Epithelial cell of proximal tubule (primary cell): ENCODE results near the gene PPM1L. TPM values are rescaled to one million over a fixed set of nuclear protein-coding genes. Genes with fewer than 3 reads are reported as not detected.

ENCODE experiments used
- DNase-seq: peaks from one replicate; pipeline ENCODE4 v3.0.0-alpha.2; 2011; ENCODE audit warnings: low read depth
- H3K4me3 ChIP-seq: 2 replicates; pipeline ENCODE4 v1.5.1; 2011; ENCODE audit warnings: low read depth, mild to moderate bottlenecking, low read length
- CTCF ChIP-seq: conservative IDR thresholded peaks from 2 replicates; pipeline ENCODE4 v1.5.1; 2012; ENCODE audit warnings: low read depth, mild to moderate bottlenecking, low read length
- total RNA-seq: library from RNA; depleted of rRNA; stranded (reverse); fragments of >200 nt; gene quantifications from 2 replicates; pipeline ENCODE4 v1.2.3, GENCODE V29; 2015

PPM1L gene
- total RNA-seq, 1 donor from 2014 or later = 3.2 TPM

DNA sequence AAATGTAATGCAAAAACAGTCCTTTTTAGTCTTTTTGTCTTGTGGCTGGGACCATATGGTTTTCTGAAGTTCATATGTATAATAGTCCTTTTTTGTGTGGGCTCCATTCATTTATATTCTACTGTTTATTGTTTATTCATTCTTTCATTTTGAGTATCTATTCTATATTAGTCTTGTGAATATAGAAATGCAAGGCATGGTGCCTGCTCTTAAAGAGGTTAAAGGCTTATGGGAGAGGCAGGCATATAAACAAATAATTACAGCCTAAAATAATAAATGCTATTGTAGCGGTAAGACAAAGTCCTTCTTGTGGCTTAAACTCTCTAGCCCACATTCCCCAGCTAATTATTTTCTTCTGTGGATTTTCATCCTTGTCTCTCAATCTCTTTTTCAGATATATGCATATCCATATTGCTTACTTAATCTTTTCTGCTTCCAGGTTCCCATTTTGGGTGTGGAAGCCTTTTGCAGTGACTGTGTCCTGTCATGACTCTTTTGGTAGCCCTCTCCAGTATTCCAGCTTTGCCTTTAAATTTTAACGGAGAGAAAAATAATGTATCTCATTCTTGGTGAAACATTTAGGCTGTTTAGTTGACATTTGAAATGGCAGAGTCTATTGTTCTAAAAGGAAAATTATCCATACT is 101.6 kb downstream of the PPM1L start:
- no peak for TF ChIP-seq CTCF
- DNase-seq = no peak
- H3K4me3 ChIP-seq = no peak overlapping the region

DNA sequence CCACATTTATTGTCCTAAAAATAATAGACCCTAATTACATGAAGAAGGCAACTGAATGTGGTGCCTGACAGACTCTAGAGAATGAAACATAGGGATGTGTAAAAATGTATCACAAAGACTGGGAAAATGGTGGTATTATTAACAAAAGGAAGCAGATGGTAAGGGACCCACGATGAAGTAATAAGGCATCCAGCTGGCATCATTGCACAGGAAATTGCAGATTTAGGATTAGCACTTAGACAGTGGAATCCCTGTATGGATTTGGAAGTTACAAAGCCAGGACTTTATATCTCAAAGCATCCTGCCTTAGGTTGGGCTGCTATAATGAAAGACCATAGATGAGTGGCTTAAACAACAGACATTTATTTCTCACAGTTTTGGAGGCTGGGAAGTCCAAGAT is 104.3 kb downstream of the PPM1L start:
- no peak for TF ChIP-seq CTCF
- no peak overlapping the region for H3K4me3 ChIP-seq
- no peak for DNase-seq

GRCh38 chr3:160869825-160870224 is 113.8 kb downstream of the PPM1L start:
- no peak for DNase-seq
- H3K4me3 ChIP-seq = no peak overlapping the region
- no peak for TF ChIP-seq CTCF

DNA sequence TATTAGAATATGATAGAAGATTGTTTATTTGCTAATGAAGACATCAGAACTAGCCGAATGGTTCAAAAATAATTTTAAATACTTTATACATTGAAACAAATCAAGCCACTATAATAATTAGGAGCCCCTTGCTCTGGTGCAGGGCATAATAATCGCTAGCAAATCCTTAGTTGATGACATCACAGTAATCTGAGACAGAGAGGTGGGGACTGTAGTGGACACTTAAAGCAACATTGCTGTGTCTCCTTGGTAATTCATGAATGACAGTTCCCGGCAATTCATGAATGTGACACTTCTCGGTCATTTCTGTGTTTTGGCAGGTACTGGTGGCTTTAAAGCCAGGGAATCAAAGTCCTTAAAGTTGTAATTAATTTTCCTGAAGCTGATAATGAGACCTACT is 114.3 kb downstream of the PPM1L start:
- TF ChIP-seq CTCF = no peak
- DNase-seq = no peak
- H3K4me3 ChIP-seq = no peak overlapping the region

GRCh38 chr3:160874736-160875135 is 118.7 kb downstream of the PPM1L start:
- DNase-seq = no peak
- no peak for TF ChIP-seq CTCF
- no peak overlapping the region for H3K4me3 ChIP-seq

DNA sequence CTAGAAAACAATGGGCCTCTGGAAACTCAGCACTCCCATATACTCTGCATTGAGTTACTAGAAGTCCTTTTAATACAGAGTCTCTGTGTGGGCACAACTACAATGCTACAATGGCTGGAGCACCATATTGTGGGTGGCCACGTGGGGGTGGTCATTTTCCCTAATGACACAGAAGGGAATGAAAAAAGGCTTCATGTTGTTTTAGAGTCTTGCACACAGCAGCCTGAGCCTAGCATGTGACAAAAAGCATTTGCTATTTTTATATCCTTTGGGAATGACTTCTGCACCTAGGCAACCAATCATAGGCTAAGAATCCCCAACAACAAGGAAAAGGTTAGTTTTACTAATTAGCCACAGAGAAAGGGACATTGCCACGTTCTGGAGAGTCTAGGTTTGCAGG is 120.6 kb downstream of the PPM1L start:
- no peak overlapping the region for H3K4me3 ChIP-seq
- no peak for TF ChIP-seq CTCF
- DNase-seq = no peak

DNA sequence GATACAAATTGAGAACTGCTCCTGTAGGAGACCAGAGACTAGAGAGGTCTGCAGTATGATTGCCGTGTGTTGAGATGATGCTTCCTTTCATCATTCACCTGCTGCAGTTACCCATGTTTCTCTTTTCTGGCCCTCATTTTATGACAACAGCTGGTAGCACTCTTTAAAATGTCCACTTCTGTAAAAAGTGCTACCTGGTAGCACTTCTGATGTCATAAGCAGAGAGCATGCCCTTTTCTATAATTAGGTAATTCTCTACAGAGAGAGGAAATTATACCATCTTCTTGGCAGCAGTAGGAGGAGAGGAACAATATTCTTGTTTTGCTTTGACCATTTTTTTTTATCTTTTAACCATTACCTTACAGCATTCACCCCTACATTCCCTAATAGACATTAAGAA is 123.8 kb downstream of the PPM1L start:
- no peak for DNase-seq
- no peak overlapping the region for H3K4me3 ChIP-seq
- TF ChIP-seq CTCF = no peak
